Type B pancreatic cell (in vitro differentiated cells): ENCODE measurements around the gene ENDOU. TPM values are rescaled to one million over a fixed set of nuclear protein-coding genes. Genes with fewer than 3 reads are reported as not detected.

Experiments
- DNase-seq: peaks from one replicate; pipeline ENCODE4 v3.0.0; 2021; ENCODE audit warnings: mixed read lengths; ENCODE audit not compliant: unreplicated experiment; ENCODE audit errors: extremely low spot score
- H3K27ac Mint-ChIP-seq: 2 replicates; pipeline ENCODE4 v1.8.0; 2021; ENCODE audit warnings: mild to moderate bottlenecking, mixed read lengths
- H3K27me3 Mint-ChIP-seq: 2 replicates; pipeline ENCODE4 v1.8.0; 2021; ENCODE audit warnings: mixed read lengths
- H3K36me3 Mint-ChIP-seq: 2 replicates; pipeline ENCODE4 v1.8.0; 2021; ENCODE audit warnings: mixed read lengths
- H3K4me1 Mint-ChIP-seq: one replicate; pipeline ENCODE4 v1.8.0; 2021; ENCODE audit warnings: mixed read lengths; ENCODE audit not compliant: unreplicated experiment
- H3K4me3 Mint-ChIP-seq: 2 replicates; pipeline ENCODE4 v1.8.0; 2021; ENCODE audit warnings: mild to moderate bottlenecking, mixed read lengths
- H3K9me3 Mint-ChIP-seq: 2 replicates; pipeline ENCODE4 v1.8.0; 2021; ENCODE audit warnings: mixed read lengths
- CTCF ChIP-seq: fragments of 200-600 bp; sonication (generic); conservative IDR thresholded peaks from 2 replicates; pipeline ENCODE4 v1.5.0; 2021; ENCODE audit warnings: antibody characterized with exemption, mild to moderate bottlenecking
- total RNA-seq: library from RNA; stranded (reverse); gene quantifications from 2 replicates; pipeline ENCODE4 v1.2.1, GENCODE V29; 2021; ENCODE audit warnings: low replicate concordance

ENDOU gene
- total RNA-seq, 1 donor from 2014 or later, result 3.7 TPM

GRCh38 chr12:47754881-47755280 is 29.6 kb upstream of the ENDOU start:
- H3K4me1 Mint-ChIP-seq, result peaks cover 44% of the 10 kb centered on the region
- H3K27me3 Mint-ChIP-seq, result no peaks in the 10 kb centered on the region
- peak overlapping the region; percentile 53 for H3K4me3 Mint-ChIP-seq
- H3K27ac Mint-ChIP-seq, result peak overlapping the region; percentile 52
- no peaks in the 10 kb centered on the region for H3K9me3 Mint-ChIP-seq
- no peak for DNase-seq
- H3K36me3 Mint-ChIP-seq, result no peaks in the 10 kb centered on the region
- no peak for TF ChIP-seq CTCF

DNA sequence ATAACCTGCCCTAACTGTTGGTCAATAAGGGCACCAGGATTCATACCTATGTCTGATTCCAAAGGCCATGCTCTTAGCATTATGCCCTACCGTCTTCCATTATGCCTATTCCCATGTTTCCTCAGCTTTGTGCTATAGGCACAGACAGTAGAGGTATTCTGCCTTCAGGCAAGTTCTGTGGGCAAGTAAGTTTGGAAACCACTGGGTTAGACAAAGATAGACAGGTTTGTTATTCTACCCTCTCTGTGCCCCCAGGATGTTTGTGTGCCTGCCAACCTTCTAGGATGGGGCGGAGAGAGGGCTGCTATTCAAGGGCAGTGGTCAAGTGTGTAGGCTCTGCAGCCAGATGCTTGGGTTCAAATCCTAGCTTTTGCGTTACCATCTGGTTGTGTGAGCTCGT is 28.8 kb upstream of the ENDOU start:
- Mint-ChIP-seq H3K4me1 (peaks cover 44% of the 10 kb centered on the region), H3K4me3 (peak overlapping the region; percentile 34), H3K36me3 (no peaks in the 10 kb centered on the region), H3K27me3 (no peaks in the 10 kb centered on the region), H3K9me3 (no peaks in the 10 kb centered on the region), H3K27ac (peak overlapping the region; percentile 52)
- no peak for DNase-seq
- TF ChIP-seq CTCF, result no peak

DNA sequence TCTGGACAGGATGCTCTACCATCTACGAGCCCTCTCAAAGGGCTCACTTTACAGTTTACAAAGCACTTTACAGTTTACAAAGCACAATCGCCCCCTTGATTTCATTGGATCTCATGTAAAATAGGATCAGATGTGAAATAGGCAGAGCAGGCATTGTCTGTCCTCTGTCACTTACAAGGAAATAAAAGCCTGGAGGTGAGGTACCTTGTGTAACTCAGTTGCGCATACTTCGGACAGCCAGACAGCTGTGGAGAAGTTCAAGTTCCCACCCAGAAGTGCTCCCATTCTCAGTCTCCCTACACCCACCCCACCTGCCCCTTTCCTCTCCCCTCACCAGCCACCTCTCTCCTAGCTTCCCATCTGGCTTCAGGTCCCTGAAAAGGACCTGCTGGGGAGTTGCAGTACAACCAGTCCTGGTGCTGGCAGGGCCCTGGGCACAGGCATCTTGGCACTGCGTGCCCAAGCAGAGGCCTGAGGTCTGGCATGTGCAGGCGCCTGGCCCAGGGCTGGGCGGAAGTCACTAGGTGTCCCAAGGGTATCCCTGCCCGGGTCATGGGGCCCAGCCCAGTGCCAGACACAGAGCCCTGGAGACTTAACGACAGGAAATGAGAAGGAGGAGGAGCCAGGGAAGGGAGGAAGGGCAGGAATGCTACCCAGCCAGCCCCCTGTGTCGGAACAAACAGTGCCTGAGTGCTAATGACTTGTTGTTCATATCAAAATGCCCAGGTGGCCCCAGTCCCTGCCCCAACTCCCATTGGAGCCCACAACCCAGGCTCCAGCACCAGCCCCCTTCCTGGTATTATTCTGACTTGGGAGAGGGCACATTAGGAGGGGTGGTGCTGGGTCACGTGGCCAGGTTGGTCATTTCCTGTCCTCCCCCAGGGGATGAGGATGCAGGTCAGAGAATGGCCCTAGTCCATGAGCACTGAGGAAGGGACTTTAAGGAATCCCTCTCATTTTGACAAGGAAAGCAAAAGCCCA is 28.0 kb upstream of the ENDOU start:
- no peak for DNase-seq
- H3K4me1 Mint-ChIP-seq, result peaks cover 44% of the 10 kb centered on the region
- no peak for TF ChIP-seq CTCF

GRCh38 chr12:47752552-47752951 is 27.3 kb upstream of the ENDOU start:
- Mint-ChIP-seq H3K27me3 (no peaks in the 10 kb centered on the region), H3K27ac (peak overlapping the region; percentile 91), H3K9me3 (no peaks in the 10 kb centered on the region), H3K4me1 (peaks cover 44% of the 10 kb centered on the region), H3K4me3 (no peak overlapping the region), H3K36me3 (no peaks in the 10 kb centered on the region)
- no peak for DNase-seq
- TF ChIP-seq CTCF, result no peak

More for the DNA sequence above, 28.0 kb upstream of the ENDOU start:
- Mint-ChIP-seq H3K27ac (peak overlapping the region; percentile 91), H3K4me3 (peak overlapping the region; percentile 64), H3K36me3 (no peaks in the 10 kb centered on the region), H3K9me3 (no peaks in the 10 kb centered on the region), H3K27me3 (no peaks in the 10 kb centered on the region)

- DNase-seq, result no peak
- Mint-ChIP-seq H3K27me3 (no peaks in the 10 kb centered on the region), H3K9me3 (no peaks in the 10 kb centered on the region), H3K4me3 (no peak overlapping the region), H3K36me3 (no peaks in the 10 kb centered on the region), H3K4me1 (peaks cover 39% of the 10 kb centered on the region), H3K27ac (no peak overlapping the region)
- no peak for TF ChIP-seq CTCF
These were observed 26.8 kb upstream of the ENDOU start for GRCh38 chr12:47752121-47752520.
